ENCODE data around the gene EWSR1. TPM values are rescaled to one million over a fixed set of nuclear protein-coding genes. Genes with fewer than 3 reads are reported as not detected.

Gene EWSR1
- total and polyA plus RNA-seq, 2 experiments from 2014 or later = 391 to 427 TPM

GRCh38 chr22:29224859-29225410 is 43.1 kb upstream of the EWSR1 start (continued):
- TF ChIP-seq NANOG (IDR thresholded peaks at IDR 0.05; ENCODE audit: borderline replicate concordance) (no peak), ZNF331 (CRISPR knock-in tag; IDR thresholded peaks at IDR 0.05; ENCODE audit: low read depth) (no peak), POLR2AphosphoS5 (IDR thresholded peaks at IDR 0.05; ENCODE audit: low read depth) (no peak), ZNF114 (CRISPR knock-in tag; IDR thresholded peaks at IDR 0.05) (no peak)

- H3K27me3 Mint-ChIP-seq (ENCODE audit: insufficient read depth, low read depth, poor library complexity) = peaks cover 2% of the 10 kb centered on the region
- H3K4me1 ChIP-seq (ENCODE audit: insufficient read depth) = no peaks in the 10 kb centered on the region
- no peaks in the 10 kb centered on the region for H3K79me2 ChIP-seq (replicated peaks; ENCODE audit: insufficient read depth)
- no peak for DNase-seq (ENCODE audit: low spot score)
- no peak for TF ChIP-seq ZNF114 (CRISPR knock-in tag; IDR thresholded peaks at IDR 0.05)
- no peak for TF ChIP-seq ZNF331 (CRISPR knock-in tag; IDR thresholded peaks at IDR 0.05; ENCODE audit: low read depth)
- TF ChIP-seq ETS1 (IDR thresholded peaks at IDR 0.05) = no peak
- TF ChIP-seq CREB1 (CRISPR knock-in tag; IDR thresholded peaks at IDR 0.05; ENCODE audit: low read depth) = no peak
- no peak for TF ChIP-seq REST (IDR thresholded peaks at IDR 0.05; ENCODE audit: unreplicated experiment)
- no peak for TF ChIP-seq POLR2AphosphoS5 (IDR thresholded peaks at IDR 0.05; ENCODE audit: low read depth)
- TF ChIP-seq JUNB (IDR thresholded peaks at IDR 0.05; ENCODE audit: unreplicated experiment) = no peak
- TF ChIP-seq ZNF462 (CRISPR knock-in tag; IDR thresholded peaks at IDR 0.05) = no peak
- TF ChIP-seq EZH2 (IDR thresholded peaks at IDR 0.05; ENCODE audit: low read depth, unreplicated experiment) = no peak
- H3K4me2 ChIP-seq = no peak overlapping the region
- no peak overlapping the region for H3K4me3 Mint-ChIP-seq
- peaks cover 2% of the 10 kb centered on the region; the same call in 2 of the 3 replicates for H3K4me1 Mint-ChIP-seq
- no peak overlapping the region for H3K27ac ChIP-seq (ENCODE audit: low read depth)
- H2AFZ ChIP-seq = no peak overlapping the region
- 0 out of 2 replicates have a peak, but pooled peaks cover 3% of the 10 kb centered on the region for H3K27me3 ChIP-seq (ENCODE audit: insufficient read depth)
- no peaks in the 10 kb centered on the region for H3K9me2 ChIP-seq (ENCODE audit: insufficient read depth)
- H3K36me3 ChIP-seq (ENCODE audit: insufficient read depth) = no peaks in the 10 kb centered on the region
- H3K27ac Mint-ChIP-seq = no peak overlapping the region
- ATAC-seq = peak; percentile 30; the same call in 2 of the 3 replicates
- peaks cover 3% of the 10 kb centered on the region; the same call in 1 of the 2 replicates for H4K20me1 ChIP-seq (replicated peaks; ENCODE audit: insufficient read depth)
- H3K36me3 Mint-ChIP-seq (ENCODE audit: low read depth) = no peaks in the 10 kb centered on the region
- no peaks in the 10 kb centered on the region for H3K9me3 Mint-ChIP-seq
- no peak overlapping the region for H3K4me3 ChIP-seq
- no peaks in the 10 kb centered on the region for H3F3A ChIP-seq (replicated peaks; ENCODE audit: low read depth)
These were observed 42.5 kb upstream of the EWSR1 start for GRCh38 chr22:29225422-29226090.

Data from GM23338 (cell line).